HepG2 (cell line): ENCODE results near the gene AHCYL1. TPM values are rescaled to one million over a fixed set of nuclear protein-coding genes. Genes with fewer than 3 reads are reported as not detected.

Experiments used
- ARID5B ChIP-seq: IDR thresholded peaks from 2 replicates; pipeline ENCODE4 v1.4.0; 2020; ENCODE audit warnings: mild to moderate bottlenecking, missing genetic modification reagents
- DNMT3B ChIP-seq: conservative IDR thresholded peaks from 2 replicates; pipeline ENCODE4 v1.6.1; 2016; ENCODE audit warnings: missing biosample characterization, control low read depth
- FOXK1 ChIP-seq: sonication (generic); formaldehyde crosslinking; IDR thresholded peaks from 2 replicates; pipeline ENCODE4 v1.4.0; 2020; ENCODE audit warnings: low read depth, missing genetic modification reagents, borderline replicate concordance
- HNF1B ChIP-seq: sonication (generic); formaldehyde crosslinking; IDR thresholded peaks from 2 replicates; pipeline ENCODE4 v1.5.1; 2020; ENCODE audit warnings: mild to moderate bottlenecking, moderate library complexity, missing genetic modification reagents
- HNRNPUL1 ChIP-seq: fragments of 200-400 bp; formaldehyde crosslinking; IDR thresholded peaks from 2 replicates; pipeline ENCODE4 v1.6.1; 2017; ENCODE audit warnings: low read depth, mild to moderate bottlenecking, low read length, moderate library complexity
- MIXL1 ChIP-seq: IDR thresholded peaks from 2 replicates; pipeline ENCODE4 v1.6.1; 2016
- REPIN1 ChIP-seq: sonication (generic); formaldehyde crosslinking; IDR thresholded peaks from 2 replicates; pipeline ENCODE4 v1.8.0; 2022; ENCODE audit warnings: missing genetic modification reagents, low read depth, mild to moderate bottlenecking, borderline replicate concordance
- SALL2 ChIP-seq: sonication (generic); formaldehyde crosslinking; IDR thresholded peaks from 2 replicates; pipeline ENCODE4 v1.8.1; 2023; ENCODE audit warnings: mild to moderate bottlenecking, missing genetic modification reagents, inconsistent platforms
- TEAD3 ChIP-seq: optimal IDR thresholded peaks from 2 replicates; pipeline ENCODE3; 2016; ENCODE audit warnings: borderline replicate concordance
- ZHX2 ChIP-seq, 2 experiments: sonication (generic) in 1 of 2; formaldehyde crosslinking in 1 of 2; IDR thresholded peaks; 2 replicates each; pipeline versions ENCODE4 v1.6.1 to v1.9.0; 2014 to 2022; ENCODE audit warnings: antibody characterized with exemption in 1 of 2, borderline replicate concordance in 1 of 2, inconsistent platforms in 1 of 2, low read depth in 1 of 2, missing genetic modification reagents in 1 of 2
- ZMYM3 ChIP-seq: sonication (generic); formaldehyde crosslinking; IDR thresholded peaks from 2 replicates; pipeline ENCODE4 v1.5.1; 2020; ENCODE audit warnings: mild to moderate bottlenecking, missing genetic modification reagents
- ZNF33A ChIP-seq: sonication (generic); formaldehyde crosslinking; IDR thresholded peaks from 2 replicates; pipeline ENCODE4 v1.5.1; 2020; ENCODE audit warnings: missing genetic modification reagents, mild to moderate bottlenecking, moderate library complexity, borderline replicate concordance
- ZNF512 ChIP-seq: sonication (generic); formaldehyde crosslinking; IDR thresholded peaks from 2 replicates; pipeline ENCODE4 v1.4.0; 2020; ENCODE audit warnings: mild to moderate bottlenecking, missing genetic modification reagents
- ZNF740 ChIP-seq: sonication (generic); formaldehyde crosslinking; IDR thresholded peaks from 2 replicates; pipeline ENCODE4 v1.4.0; 2020; ENCODE audit warnings: missing genetic modification reagents
- polyA plus RNA-seq, 8 experiments: library from polyadenylated mRNA; depleted of rRNA in 3 of 8; stranded (reverse) in 7 of 8; unstranded in 1 of 8; fragments of >200 nt; fragmentation: Illumina TruSeq in 4 of 8; extraction: Trizol in 4 of 8; gene quantifications; 2 replicates each; pipeline versions ENCODE4 v1.2.1 to v1.2.3, GENCODE V29; 2011 to 2016; ENCODE audit warnings: low read depth in 4 of 8, missing spikeins in 1 of 8, mixed read lengths in 1 of 8; ENCODE audit not compliant: insufficient read depth in 1 of 8
- total RNA-seq, 5 experiments: library from RNA; depleted of rRNA; stranded (reverse); fragments of >200 nt; fragmentation: Illumina TruSeq; extraction: Trizol; gene quantifications; 2 replicates each; pipeline ENCODE4 v1.2.3, GENCODE V29; 2016; ENCODE audit warnings: low read depth in 1 of 5

Gene AHCYL1
- total and polyA plus RNA-seq, 2 of the 13 experiments (the other 11 are each of a cell fraction or from before 2014, with no cell fraction given): 40.9 to 76.3 TPM

GRCh38 chr1:109959974-109960744, 24.4 kb upstream of the AHCYL1 start (continued):
- TF ChIP-seq ZHX2 (IDR thresholded peaks at IDR 0.05; ENCODE audit: low read depth): no peak
- TF ChIP-seq ZHX2 (CRISPR knock-in tag; IDR thresholded peaks at IDR 0.05; ENCODE audit: borderline replicate concordance): no peak
- no peak for TF ChIP-seq ZNF512 (CRISPR knock-in tag)
- TF ChIP-seq FOXK1 (CRISPR knock-in tag): peak; percentile 24; the same call in 1 of the 2 replicates
- TF ChIP-seq ARID5B (CRISPR knock-in tag): peak; percentile 89
- TF ChIP-seq DNMT3B: 0 out of 2 replicates have a peak, but pooled peaks have one; percentile 53
- peak; percentile 79 for TF ChIP-seq MIXL1 (CRISPR knock-in tag)
- TF ChIP-seq TEAD3 (CRISPR knock-in tag): peak; percentile 99
- TF ChIP-seq ZNF33A (CRISPR knock-in tag): no peak
- 0 out of 2 replicates have a peak, but pooled peaks have one; percentile 18 for TF ChIP-seq ZNF740 (CRISPR knock-in tag)
- 0 out of 2 replicates have a peak, but pooled peaks have one; percentile 42 for TF ChIP-seq HNF1B (CRISPR knock-in tag)
- TF ChIP-seq ZMYM3 (CRISPR knock-in tag): no peak
- TF ChIP-seq REPIN1 (CRISPR knock-in tag): peak; percentile 20; the same call in 1 of the 2 replicates
- no peak for TF ChIP-seq HNRNPUL1
- TF ChIP-seq SALL2 (CRISPR knock-in tag): peak; percentile 75
